Nephron (organoid): ENCODE results near the gene TRAF4.

Experiments used
- H3K27ac Mint-ChIP-seq, 3 experiments: 2 replicates each; pipeline ENCODE4 v1.8.0; 2020; ENCODE audit warnings: mixed read lengths in 3 of 3, mild to moderate bottlenecking in 2 of 3, moderate library complexity in 1 of 3
- H3K27me3 Mint-ChIP-seq: 2 replicates; pipeline ENCODE4 v1.8.0; 2021; ENCODE audit warnings: low read depth, mild to moderate bottlenecking, moderate library complexity, mixed read lengths
- H3K36me3 Mint-ChIP-seq: 2 replicates; pipeline ENCODE4 v1.8.0; 2020; ENCODE audit warnings: low read depth, mixed read lengths
- H3K4me1 Mint-ChIP-seq: 2 replicates; pipeline ENCODE4 v1.8.0; 2020; ENCODE audit warnings: mixed read lengths
- H3K4me3 Mint-ChIP-seq, 3 experiments: 2 replicates each; pipeline ENCODE4 v1.8.0; 2020; ENCODE audit warnings: mild to moderate bottlenecking in 3 of 3, mixed read lengths in 3 of 3, moderate library complexity in 2 of 3
- H3K9me3 Mint-ChIP-seq: 2 replicates; pipeline ENCODE4 v1.8.0; 2020; ENCODE audit warnings: mixed read lengths
- TF ChIP-seq, protein P1 (sequence below), 3 experiments: fragments of 200-600 bp; sonication (generic); IDR thresholded peaks; one replicate each; pipeline ENCODE4 v1.5.0; 2021; ENCODE audit warnings: antibody characterized with exemption in 3 of 3; ENCODE audit not compliant: unreplicated experiment in 3 of 3

TRAF4 gene

DNA sequence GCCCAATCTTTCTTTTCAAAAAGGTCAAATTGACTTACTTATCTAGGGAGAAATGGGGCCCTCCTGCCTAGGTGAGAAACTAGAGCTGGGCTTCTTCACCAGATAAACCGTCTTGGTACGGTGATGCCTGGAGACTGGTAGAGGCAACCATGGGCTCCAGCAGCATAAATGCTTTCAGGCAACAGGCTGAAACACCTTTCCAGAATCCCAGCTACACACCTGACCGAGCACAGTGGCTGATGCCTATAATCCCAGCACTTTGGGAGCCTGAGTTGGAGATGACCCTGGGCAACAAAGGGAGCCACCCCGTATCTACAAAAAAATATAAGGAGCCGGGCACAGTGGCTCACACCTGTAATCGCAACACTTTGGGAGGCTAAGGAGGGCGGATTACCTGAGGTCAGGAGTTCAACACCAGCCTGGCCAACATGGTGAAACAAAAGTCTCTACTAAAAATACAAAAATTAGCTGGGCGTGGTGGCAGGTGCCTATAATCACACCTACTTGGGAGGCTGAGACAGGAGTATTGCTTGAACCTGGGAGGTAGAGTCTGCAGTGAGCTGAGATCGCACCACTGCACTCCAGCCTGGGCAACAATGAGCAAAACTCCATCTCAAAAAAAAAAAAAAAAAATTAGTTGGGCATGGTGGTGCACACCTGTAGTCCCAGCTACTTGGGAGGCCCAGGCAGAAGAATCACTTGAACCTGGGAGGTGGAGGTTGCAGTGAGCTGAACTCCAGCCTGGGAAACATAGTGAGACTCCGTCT is 8.0 kb downstream of the TRAF4 start:
- Mint-ChIP-seq H3K27ac (peak overlapping the region in 1 of 3 experiments; percentile 32), H3K4me3 (no peak overlapping the region), H3K36me3 (peaks cover 52% of the 10 kb centered on the region), H3K4me1 (peaks cover 23% of the 10 kb centered on the region), H3K9me3 (no peaks in the 10 kb centered on the region), H3K27me3 (no peaks in the 10 kb centered on the region)
- TF ChIP-seq, protein P1, sequence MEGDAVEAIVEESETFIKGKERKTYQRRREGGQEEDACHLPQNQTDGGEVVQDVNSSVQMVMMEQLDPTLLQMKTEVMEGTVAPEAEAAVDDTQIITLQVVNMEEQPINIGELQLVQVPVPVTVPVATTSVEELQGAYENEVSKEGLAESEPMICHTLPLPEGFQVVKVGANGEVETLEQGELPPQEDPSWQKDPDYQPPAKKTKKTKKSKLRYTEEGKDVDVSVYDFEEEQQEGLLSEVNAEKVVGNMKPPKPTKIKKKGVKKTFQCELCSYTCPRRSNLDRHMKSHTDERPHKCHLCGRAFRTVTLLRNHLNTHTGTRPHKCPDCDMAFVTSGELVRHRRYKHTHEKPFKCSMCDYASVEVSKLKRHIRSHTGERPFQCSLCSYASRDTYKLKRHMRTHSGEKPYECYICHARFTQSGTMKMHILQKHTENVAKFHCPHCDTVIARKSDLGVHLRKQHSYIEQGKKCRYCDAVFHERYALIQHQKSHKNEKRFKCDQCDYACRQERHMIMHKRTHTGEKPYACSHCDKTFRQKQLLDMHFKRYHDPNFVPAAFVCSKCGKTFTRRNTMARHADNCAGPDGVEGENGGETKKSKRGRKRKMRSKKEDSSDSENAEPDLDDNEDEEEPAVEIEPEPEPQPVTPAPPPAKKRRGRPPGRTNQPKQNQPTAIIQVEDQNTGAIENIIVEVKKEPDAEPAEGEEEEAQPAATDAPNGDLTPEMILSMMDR (IDR thresholded peaks at IDR 0.05; ENCODE audit: unreplicated experiment in 3 of 3): no peak

DNA sequence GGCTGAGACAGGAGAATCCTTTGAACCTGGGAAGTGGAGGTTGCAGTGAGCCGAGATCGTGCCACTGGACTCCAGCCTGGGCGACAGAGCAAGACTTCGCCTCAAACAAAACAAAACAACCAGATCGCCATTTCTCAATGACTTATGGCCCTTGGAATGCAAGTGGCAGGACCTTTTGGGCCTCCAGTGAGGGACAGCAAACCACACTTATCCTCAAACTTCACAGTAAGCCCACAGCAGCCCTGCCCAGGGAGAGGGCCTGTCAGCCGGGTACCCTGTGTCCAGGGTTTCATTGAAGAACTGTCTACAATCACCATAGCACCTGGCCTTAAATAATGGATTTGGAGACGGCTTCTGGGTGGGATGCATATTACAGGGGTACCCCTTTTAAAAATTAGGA is 11.7 kb downstream of the TRAF4 start:
- TF ChIP-seq, protein P1 (IDR thresholded peaks at IDR 0.05; ENCODE audit: unreplicated experiment in 3 of 3): no peak
- Mint-ChIP-seq H3K4me3 (no peak overlapping the region), H3K4me1 (no peaks in the 10 kb centered on the region), H3K36me3 (peaks cover 54% of the 10 kb centered on the region), H3K27me3 (no peaks in the 10 kb centered on the region), H3K27ac (no peak overlapping the region), H3K9me3 (no peaks in the 10 kb centered on the region)

DNA sequence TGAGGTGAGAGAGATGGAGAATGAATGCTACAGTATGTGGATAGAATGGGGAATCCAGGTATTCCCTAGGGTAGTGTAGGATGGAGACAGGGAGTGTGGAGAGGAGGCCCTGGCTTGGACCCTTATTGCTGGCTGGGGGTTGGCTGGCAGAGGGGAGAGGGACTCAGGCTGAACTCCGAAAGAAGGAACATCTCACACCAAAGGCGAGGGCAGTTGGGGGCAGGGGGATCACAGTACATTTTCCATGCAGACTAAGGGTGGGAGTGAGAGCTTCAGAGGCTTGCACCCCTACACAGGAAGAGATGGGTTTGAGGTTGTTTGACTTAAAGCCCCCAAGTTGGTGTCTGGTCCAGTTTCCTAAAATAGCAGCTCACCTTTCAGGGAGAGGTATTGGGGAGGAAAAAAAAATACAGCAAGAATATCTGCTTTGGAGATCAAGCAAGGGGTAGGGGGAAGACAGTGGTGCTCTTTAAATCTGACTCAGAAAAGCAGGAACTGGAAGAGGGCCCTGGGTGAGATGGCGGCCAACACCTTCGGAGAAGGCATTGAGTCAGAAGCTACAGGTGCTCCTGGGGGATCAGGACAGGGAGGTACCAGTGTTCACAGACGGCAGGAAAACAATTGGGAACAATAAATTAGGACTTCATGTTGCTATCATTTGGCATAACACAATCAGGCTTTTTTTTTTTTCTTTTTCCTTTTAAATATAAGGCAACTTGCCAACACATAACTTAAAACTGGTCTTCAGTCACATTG is 12.4 kb downstream of the TRAF4 start:
- TF ChIP-seq, protein P1 (IDR thresholded peaks at IDR 0.05; ENCODE audit: unreplicated experiment in 3 of 3): no peak
- Mint-ChIP-seq H3K27ac (peak overlapping the region in 1 of 3 experiments; percentile 59), H3K4me3 (no peak overlapping the region), H3K4me1 (no peaks in the 10 kb centered on the region), H3K36me3 (peaks cover 50% of the 10 kb centered on the region), H3K27me3 (no peaks in the 10 kb centered on the region), H3K9me3 (no peaks in the 10 kb centered on the region)

DNA sequence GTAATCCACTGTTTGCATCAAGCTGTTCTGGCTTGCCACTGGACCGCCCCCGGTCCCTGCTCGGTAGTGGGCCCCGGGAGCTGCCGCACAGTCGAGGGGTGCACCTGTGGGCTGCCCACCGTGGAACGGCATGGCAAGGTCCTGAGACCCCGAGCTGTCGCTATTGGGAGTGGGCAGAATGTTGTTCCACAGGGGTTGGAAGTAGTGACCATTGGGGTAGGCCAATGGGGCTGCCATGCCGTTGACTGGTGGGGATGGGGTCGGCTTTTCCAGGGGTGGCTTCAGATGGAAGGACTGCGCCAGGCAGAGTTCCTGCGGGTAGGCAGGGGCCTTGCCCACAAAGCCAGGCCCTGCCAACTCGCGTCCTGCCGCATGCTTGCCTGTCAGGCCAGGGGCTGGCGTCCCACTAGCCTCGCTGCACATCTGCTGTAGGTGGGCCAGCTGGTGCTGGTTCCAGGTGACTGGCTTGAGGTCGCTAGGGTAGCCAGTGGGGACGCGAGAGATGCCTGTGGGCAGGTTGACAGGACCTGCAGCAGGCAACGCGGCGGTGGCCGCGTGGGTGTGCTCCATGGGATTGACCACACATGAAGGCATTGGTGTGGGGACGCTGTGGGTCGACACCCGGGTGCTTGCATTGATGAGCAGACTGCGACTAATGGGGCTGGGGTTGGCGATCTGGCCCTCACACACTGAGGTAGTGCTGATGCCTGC is 14.8 kb downstream of the TRAF4 start:
- no peaks in the 10 kb centered on the region for H3K4me1 Mint-ChIP-seq
- no peaks in the 10 kb centered on the region for H3K9me3 Mint-ChIP-seq
- H3K27me3 Mint-ChIP-seq: no peaks in the 10 kb centered on the region
- peaks cover 45% of the 10 kb centered on the region for H3K36me3 Mint-ChIP-seq
- no peak overlapping the region for H3K4me3 Mint-ChIP-seq
- no peak overlapping the region for H3K27ac Mint-ChIP-seq
- TF ChIP-seq, protein P1 (IDR thresholded peaks at IDR 0.05; ENCODE audit: unreplicated experiment in 3 of 3): no peak

DNA sequence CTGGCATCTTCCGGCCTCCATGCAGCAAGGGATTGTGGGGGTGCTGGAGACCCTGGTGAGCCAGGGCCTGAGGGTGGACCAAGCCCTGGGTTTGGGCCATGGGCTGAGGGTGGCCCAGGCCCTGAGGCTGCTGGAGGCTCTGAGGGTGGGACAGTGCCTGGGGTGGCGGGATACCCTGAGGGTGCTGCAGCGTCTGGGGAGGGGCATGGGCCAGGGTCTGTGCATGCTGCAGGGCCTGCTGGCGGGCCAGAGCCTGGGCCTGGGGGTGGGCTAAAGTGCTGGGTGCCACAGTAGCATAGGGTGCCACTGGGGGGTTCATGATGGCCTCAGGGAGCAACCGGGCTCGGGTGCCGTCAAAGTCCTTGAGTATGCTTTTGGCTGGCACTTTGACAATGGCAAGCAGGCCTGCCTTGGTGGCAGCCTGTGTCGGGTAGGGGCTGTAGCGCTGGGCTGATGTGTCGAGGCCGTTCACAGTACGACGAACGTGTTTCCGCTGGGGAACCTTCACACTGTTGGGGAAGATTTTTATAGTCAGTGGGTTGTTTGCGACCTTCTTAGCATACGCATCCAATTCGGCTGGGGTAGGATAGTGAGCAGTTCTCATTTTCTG is 15.6 kb downstream of the TRAF4 start:
- TF ChIP-seq, protein P1 (IDR thresholded peaks at IDR 0.05; ENCODE audit: unreplicated experiment in 3 of 3): no peak
- Mint-ChIP-seq H3K4me3 (no peak overlapping the region), H3K27ac (no peak overlapping the region), H3K27me3 (no peaks in the 10 kb centered on the region), H3K4me1 (peaks cover 5% of the 10 kb centered on the region), H3K36me3 (peaks cover 49% of the 10 kb centered on the region), H3K9me3 (no peaks in the 10 kb centered on the region)
